Activated naive CD8-positive, alpha-beta T cell treated with anti-CD3 and anti-CD28 coated beads for 36 hours (primary cell): ENCODE measurements around the gene SPPL2B. TPM values are rescaled to one million over a fixed set of nuclear protein-coding genes. Genes with fewer than 3 reads are reported as not detected.
"Not testable (repeated sequence)": the region's sequence is repeated elsewhere in the genome, so short reads cannot be mapped to it uniquely, and the experiment has no call there.

Experiments used
- DNase-seq: peaks from one replicate; pipeline ENCODE4 v3.0.0; 2021
- H3K27ac Mint-ChIP-seq: one replicate; pipeline ENCODE4 v1.8.0; 2022; ENCODE audit warnings: mild to moderate bottlenecking, moderate library complexity, mixed read lengths
- H3K27me3 Mint-ChIP-seq: one replicate; pipeline ENCODE4 v1.8.0; 2022; ENCODE audit warnings: mild to moderate bottlenecking, mixed read lengths
- H3K36me3 Mint-ChIP-seq: one replicate; pipeline ENCODE4 v1.8.0; 2021; ENCODE audit warnings: mild to moderate bottlenecking, mixed read lengths
- H3K4me1 Mint-ChIP-seq: one replicate; pipeline ENCODE4 v1.8.0; 2021; ENCODE audit warnings: mixed read lengths
- H3K4me3 Mint-ChIP-seq: one replicate; pipeline ENCODE4 v1.8.0; 2022; ENCODE audit warnings: mild to moderate bottlenecking, moderate library complexity, mixed read lengths
- H3K9me3 Mint-ChIP-seq: one replicate; pipeline ENCODE4 v1.8.0; 2022; ENCODE audit warnings: mixed read lengths
- total RNA-seq, 2 experiments: library from RNA; stranded (reverse); gene quantifications; one replicate each; pipeline ENCODE4 v1.2.3, GENCODE V29; 2021

Gene SPPL2B, protein sequence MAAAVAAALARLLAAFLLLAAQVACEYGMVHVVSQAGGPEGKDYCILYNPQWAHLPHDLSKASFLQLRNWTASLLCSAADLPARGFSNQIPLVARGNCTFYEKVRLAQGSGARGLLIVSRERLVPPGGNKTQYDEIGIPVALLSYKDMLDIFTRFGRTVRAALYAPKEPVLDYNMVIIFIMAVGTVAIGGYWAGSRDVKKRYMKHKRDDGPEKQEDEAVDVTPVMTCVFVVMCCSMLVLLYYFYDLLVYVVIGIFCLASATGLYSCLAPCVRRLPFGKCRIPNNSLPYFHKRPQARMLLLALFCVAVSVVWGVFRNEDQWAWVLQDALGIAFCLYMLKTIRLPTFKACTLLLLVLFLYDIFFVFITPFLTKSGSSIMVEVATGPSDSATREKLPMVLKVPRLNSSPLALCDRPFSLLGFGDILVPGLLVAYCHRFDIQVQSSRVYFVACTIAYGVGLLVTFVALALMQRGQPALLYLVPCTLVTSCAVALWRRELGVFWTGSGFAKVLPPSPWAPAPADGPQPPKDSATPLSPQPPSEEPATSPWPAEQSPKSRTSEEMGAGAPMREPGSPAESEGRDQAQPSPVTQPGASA
- total RNA-seq, result 10 to 100 TPM; 47.1 to 53.2 TPM

DNA sequence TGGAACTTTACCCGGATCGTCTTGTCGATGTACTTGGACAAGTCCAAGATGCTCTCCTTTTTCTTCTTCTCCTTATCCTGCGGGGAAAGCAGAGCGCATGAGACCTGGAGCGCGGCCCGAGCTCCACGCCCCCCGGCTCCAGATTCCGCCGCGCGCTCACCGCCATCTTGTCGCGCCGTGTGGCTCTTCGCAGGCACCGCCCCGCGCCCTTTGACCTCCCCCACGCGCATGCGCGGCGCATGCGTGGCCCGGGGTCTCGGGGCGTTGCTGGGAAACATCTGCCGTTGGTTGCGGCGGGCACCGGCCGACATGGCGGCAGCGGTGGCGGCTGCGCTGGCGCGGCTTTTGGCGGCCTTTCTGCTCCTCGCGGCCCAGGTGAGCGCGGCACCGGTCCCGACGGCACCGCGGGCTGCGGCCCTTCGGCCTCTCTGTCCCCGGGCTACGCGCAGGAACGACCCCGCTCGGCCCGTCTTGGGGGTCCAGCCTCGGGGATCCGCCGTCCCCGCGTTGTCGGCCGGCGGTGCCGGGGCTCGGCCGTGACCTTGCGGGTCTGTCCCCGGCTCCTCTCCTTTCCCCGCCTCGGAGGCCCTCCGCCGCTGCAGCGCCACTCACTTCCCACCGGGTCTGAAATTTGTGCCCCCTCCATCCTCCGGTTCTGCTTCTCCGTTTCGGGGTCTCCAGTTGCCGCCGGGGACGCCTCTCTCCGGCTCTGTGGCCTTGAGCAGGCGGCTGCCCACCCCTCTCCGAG lies at the start of gene SPPL2B, which contains the start of gene LSM7:
TSS of gene SPPL2B (plus strand) at position 284 of the 748 bp plus-strand sequence. CDS start at position 310, 26 bp downstream.
TSS of gene LSM7 (minus strand) at position 186 of the 748 bp plus-strand sequence. CDS start at position 166, 20 bp downstream.
- peak; percentile 95 for DNase-seq
- H3K4me1 Mint-ChIP-seq, result peaks cover 61% of the 10 kb centered on the region
- H3K27ac Mint-ChIP-seq, result peak within 1 kb of the TSS; percentile 97
- no peaks in the 10 kb centered on the region for H3K9me3 Mint-ChIP-seq
- no peaks in the 10 kb centered on the region for H3K27me3 Mint-ChIP-seq
- peaks cover 30% of the 10 kb centered on the region for H3K36me3 Mint-ChIP-seq
- H3K4me3 Mint-ChIP-seq, result peak within 1 kb of the TSS; percentile 98

DNA sequence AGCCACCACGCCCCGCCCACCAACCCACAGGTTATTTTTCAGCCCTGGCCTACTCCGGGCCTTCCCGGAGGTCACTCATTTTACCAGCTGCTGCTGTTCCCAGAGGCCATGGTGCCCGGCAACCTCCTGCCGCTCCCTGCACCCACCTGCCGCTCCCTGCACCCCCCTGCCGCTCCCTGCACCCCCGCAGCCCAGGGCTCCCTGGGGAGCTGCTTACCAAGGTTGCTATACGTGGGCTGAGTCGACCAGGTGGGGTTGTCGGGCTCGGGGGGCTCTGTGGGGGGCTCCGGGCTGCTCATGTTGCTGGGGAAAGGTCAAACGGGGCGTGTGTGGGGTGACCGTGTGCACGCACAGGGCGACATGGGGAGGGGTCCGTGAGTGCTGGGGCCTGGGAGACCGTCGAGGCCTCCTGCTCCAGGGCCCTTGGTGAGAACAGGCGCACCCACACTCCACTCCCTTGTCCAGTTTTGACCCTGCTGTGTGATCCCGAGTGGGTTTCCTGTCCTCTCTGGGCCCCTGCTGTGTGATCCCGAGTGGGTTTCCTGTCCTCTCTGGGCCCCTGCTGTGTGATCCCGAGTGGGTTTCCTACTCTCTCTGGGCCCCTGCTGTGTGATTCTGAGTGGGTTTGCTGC lies 47.7 kb upstream of the SPPL2B start:
- Mint-ChIP-seq H3K36me3 (no peaks in the 10 kb centered on the region), H3K27ac (no peak overlapping the region), H3K4me3 (no peak overlapping the region), H3K9me3 (no peaks in the 10 kb centered on the region), H3K4me1 (peaks cover 9% of the 10 kb centered on the region), H3K27me3 (no peaks in the 10 kb centered on the region)
- DNase-seq, result no peak

DNA sequence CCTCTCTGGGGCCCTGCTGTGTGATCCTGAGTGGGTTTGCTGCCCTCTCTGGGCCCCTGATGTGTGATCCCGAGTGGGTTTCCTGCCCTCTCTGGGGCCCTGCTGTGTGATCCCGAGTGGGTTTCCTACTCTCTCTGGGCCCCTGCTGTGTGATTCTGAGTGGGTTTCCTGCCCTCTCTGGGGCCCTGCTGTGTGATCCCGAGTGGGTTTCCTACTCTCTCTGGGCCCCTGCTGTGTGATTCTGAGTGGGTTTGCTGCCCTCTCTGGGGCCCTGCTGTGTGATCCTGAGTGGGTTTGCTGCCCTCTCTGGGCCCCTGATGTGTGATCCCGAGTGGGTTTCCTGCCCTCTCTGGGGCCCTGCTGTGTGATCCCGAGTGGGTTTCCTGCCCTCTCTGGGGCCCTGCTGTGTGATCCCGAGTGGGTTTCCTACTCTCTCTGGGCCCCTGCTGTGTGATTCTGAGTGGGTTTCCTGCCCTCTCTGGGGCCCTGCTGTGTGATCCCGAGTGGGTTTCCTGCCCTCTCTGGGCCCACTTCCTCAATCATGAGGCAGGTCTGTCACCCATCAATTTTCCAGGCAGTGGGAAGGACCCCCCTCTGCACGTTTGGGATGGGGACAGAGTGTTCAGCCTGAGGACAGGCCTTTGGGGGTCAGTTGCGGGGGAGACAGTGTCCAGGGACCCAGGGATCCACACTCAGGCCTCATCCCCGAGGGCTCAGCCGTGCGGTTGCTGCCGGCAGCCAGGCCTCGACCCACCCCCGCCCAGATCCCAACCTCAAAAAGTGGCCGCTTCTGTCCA lies 47.0 kb upstream of the SPPL2B start:
- not testable (repeated sequence) for H3K4me1 Mint-ChIP-seq, H3K27me3 Mint-ChIP-seq, H3K27ac Mint-ChIP-seq, DNase-seq, H3K9me3 Mint-ChIP-seq, H3K4me3 Mint-ChIP-seq, H3K36me3 Mint-ChIP-seq

- H3K4me3 Mint-ChIP-seq, result peak within 1 kb of the TSS; percentile 25
- no peak within 1 kb of the TSS for H3K27ac Mint-ChIP-seq
- no peaks in the 10 kb centered on the region for H3K27me3 Mint-ChIP-seq
- peaks cover 9% of the 10 kb centered on the region for H3K4me1 Mint-ChIP-seq
- no peak for DNase-seq
- H3K9me3 Mint-ChIP-seq, result no peaks in the 10 kb centered on the region
- no peaks in the 10 kb centered on the region for H3K36me3 Mint-ChIP-seq
Measured at GRCh38 chr19:2282062-2282861, 46.2 kb upstream of the SPPL2B start, which contains the start of gene PEAK3. Gene PEAK3, minus strand, starts transcription at chr19:2282175. Its CDS starts 1,244 bp downstream, at chr19:2280931.

- DNase-seq, result no peak
- peaks cover 9% of the 10 kb centered on the region for H3K4me1 Mint-ChIP-seq
- H3K9me3 Mint-ChIP-seq, result no peaks in the 10 kb centered on the region
- no peaks in the 10 kb centered on the region for H3K36me3 Mint-ChIP-seq
- H3K4me3 Mint-ChIP-seq, result no peak overlapping the region
- H3K27ac Mint-ChIP-seq, result no peak overlapping the region
- no peaks in the 10 kb centered on the region for H3K27me3 Mint-ChIP-seq
Measured at GRCh38 chr19:2282862-2283237, 45.6 kb upstream of the SPPL2B start.

DNA sequence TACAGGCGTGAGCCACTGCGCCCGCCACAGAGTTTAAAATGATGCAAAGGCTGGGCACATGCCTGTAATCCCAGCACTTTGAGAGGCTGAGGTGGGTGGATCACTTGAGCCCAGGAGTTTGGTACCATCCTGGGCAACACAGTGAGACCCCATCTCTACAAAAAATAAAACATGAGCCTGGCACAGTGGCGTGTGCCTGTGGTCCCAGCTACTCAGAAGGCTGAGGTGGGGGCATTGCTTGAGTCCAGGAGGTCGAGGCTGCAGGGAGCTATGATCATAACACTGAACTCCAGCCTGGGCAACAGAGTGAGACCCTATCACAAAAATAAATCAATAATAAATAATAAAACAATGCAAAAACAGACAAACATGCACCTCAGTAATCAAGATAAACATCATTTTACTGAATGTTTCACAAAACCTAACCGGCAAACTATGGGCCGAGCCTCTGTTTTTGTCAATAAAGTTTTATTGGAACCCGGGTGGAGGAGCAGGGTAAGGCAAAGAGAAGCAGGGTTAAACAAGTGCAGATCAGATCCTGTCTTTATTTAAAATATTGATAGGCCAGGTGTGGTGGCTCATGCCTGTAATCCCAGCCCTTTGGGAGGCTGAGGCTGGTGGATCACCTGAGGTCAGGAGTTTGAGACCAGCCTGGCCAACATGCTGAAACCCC lies 44.5 kb upstream of the SPPL2B start:
- no peak for DNase-seq
- Mint-ChIP-seq H3K27ac (no peak overlapping the region), H3K27me3 (peaks cover 3% of the 10 kb centered on the region), H3K9me3 (no peaks in the 10 kb centered on the region), H3K4me3 (no peak overlapping the region), H3K4me1 (peaks cover 15% of the 10 kb centered on the region), H3K36me3 (no peaks in the 10 kb centered on the region)

- no peak for DNase-seq
- Mint-ChIP-seq H3K36me3 (no peaks in the 10 kb centered on the region), H3K4me3 (no peak overlapping the region), H3K9me3 (no peaks in the 10 kb centered on the region), H3K27me3 (peaks cover 13% of the 10 kb centered on the region), H3K4me1 (peaks cover 23% of the 10 kb centered on the region), H3K27ac (no peak overlapping the region)
Measured at GRCh38 chr19:2286402-2287140, 41.9 kb upstream of the SPPL2B start.

DNA sequence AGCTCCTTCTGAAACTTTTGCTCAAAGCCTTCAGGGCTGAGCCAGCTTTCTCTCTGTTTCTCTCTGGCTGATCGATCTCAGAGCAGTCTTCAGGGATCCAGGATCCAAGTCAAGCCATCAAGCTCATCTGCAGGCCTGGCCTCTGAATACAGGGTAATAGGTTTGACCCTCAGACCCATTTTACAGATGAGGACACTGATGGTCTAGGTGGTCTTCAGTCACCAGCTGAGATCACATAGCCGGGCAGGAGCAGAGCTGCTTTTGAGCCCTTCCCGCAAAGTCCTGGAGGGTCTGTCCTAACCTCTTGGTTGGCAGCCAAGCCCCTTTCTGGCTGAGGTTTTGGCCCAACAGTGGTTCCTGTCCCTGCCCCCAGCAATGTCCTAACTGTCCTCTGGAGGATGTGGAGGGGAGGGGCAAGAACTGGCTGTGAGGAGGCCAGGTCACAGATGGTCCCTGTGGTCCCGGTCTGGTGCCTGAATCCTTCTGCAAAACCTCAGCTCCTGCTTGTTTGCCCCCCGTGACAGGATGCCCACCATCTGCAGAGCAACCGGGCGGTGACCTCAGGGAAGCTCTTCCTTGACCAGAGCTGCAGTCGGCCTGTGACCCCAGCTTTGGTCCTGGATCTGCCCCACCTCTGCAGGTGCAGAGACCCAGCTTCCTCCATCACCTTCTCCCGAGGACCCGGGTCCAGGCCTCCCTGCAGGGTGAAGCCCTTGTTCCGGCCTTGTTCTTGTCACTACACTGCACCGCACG lies 40.7 kb upstream of the SPPL2B start:
- H3K36me3 Mint-ChIP-seq, result no peaks in the 10 kb centered on the region
- H3K4me1 Mint-ChIP-seq, result peaks cover 18% of the 10 kb centered on the region
- H3K27ac Mint-ChIP-seq, result no peak overlapping the region
- no peak overlapping the region for H3K4me3 Mint-ChIP-seq
- DNase-seq, result no peak
- H3K9me3 Mint-ChIP-seq, result no peaks in the 10 kb centered on the region
- peaks cover 13% of the 10 kb centered on the region for H3K27me3 Mint-ChIP-seq

- Mint-ChIP-seq H3K27me3 (peaks cover 13% of the 10 kb centered on the region), H3K27ac (no peak overlapping the region), H3K4me3 (peak overlapping the region; percentile 81), H3K36me3 (no peaks in the 10 kb centered on the region), H3K9me3 (no peaks in the 10 kb centered on the region), H3K4me1 (peaks cover 16% of the 10 kb centered on the region)
- no peak for DNase-seq
Measured at GRCh38 chr19:2288338-2288817, 40.1 kb upstream of the SPPL2B start.

- Mint-ChIP-seq H3K4me3 (peak overlapping the region; percentile 81), H3K36me3 (no peaks in the 10 kb centered on the region), H3K27ac (no peak overlapping the region), H3K4me1 (peaks cover 19% of the 10 kb centered on the region), H3K9me3 (no peaks in the 10 kb centered on the region), H3K27me3 (peaks cover 13% of the 10 kb centered on the region)
- DNase-seq, result no peak
Measured at GRCh38 chr19:2288818-2289713, 39.4 kb upstream of the SPPL2B start.

DNA sequence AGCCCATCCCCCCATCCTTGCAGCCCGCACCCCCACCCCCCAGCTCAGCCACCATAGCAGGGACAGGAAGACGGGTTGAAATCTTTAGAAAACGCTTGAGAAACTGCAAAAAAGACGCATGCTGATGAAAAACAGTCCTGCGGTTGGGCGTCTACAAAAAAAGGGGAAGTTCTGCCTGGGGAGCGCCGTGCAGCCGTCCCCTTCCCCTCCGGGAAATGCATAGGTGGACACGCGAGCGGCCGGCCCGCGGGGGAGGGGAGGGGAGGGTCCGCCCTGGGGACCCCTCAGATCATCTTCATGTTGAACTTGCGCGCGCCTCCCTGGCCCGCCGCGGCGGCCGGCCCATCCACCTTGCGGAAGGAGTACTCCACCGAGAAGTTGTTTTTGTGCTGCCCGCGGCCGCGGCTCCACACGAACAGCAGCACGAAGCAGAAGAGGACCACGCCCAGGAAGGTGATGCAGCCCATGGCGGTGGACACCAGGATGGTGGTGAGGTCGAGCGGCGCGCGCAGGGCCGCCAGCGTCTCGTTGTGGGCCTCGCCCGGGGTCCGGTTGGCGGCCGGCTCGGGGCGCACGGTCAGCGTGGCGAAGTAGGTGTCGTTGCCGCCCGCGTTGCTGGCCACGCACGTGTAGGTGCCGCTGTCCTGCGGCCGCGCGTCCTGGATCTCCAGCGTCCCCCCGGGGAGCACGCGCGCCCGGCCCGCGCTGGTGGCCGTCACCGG lies 38.6 kb upstream of the SPPL2B start:
- H3K9me3 Mint-ChIP-seq, result no peaks in the 10 kb centered on the region
- DNase-seq, result peak; percentile 49
- peak overlapping the region; percentile 45 for H3K27ac Mint-ChIP-seq
- peak overlapping the region; percentile 81 for H3K4me3 Mint-ChIP-seq
- peaks cover 19% of the 10 kb centered on the region for H3K4me1 Mint-ChIP-seq
- no peaks in the 10 kb centered on the region for H3K36me3 Mint-ChIP-seq
- H3K27me3 Mint-ChIP-seq, result peaks cover 13% of the 10 kb centered on the region
